ENCODE measurements around the gene THSD7A.
"Not testable (repeated sequence)": the region's sequence is repeated elsewhere in the genome, so short reads cannot be mapped to it uniquely, and the experiment has no call there.

THSD7A gene

DNA sequence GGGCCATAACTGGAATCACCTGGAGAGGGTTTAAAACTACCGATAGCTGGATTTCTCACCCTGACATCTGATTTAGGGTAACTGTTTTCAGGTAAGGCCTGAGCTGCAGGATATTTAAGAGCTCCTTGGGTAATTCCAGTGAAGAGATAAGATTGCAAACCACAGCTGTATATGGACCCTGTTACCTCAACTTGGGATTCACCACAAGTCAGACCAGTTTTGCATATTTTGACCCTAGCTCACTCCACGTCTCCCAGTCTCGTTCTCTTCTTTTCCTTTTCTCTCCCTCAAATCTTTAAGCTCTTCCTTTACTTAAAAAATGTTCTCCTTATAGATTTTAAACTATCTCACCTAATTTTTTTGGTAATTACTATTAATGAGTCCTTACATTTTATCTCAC, 264.4 kb downstream of the THSD7A start:
- DNase-seq: no peak

DNA sequence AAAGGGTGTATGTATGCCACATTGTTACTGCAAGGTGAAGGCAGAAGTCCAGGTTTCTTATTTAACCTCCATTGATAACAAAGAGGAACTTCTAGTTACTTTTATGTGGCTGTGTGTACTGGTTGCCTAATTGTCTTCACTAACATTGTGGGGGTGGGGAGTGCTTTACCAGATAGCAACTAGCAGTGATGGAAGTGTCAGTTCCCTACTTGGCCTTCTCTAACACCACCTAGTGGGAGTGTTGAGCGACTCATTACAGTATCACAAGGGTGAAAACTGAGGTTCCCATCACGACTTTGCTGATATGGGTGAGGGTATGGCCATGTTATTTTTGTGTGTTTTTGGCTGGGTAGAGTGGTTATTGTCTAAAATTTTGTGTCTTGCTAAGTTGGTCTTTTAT, 274.4 kb downstream of the THSD7A start:
- no peak for DNase-seq

DNA sequence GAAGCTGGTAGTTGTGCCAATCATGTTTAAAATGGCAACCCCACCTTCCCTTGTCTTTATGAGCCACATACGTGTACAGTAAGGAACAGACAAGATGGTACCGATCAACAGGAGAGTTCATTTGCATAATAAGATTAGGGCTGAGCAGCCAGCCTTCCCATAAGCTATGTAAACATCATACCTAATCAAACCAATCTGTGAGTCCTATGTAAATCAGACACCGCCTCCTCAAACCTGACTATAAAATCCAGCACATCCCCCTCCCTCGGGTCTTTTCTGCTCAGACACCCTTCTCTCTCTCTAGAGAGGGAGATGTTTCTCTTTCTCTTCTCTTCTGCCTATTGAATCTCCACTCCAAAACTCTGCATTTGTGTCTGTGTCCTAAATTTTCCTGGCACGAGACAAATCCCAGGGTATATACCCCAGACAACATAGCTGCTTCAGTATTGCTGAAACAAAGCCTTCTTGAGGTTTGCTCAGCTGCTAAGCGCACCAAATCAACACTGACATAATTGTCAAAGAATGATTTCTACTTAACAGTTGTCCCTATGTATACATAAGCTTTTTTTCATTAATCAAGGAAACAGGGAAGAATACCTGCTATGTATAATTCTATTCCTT, 279.2 kb downstream of the THSD7A start:
- DNase-seq: no peak

DNA sequence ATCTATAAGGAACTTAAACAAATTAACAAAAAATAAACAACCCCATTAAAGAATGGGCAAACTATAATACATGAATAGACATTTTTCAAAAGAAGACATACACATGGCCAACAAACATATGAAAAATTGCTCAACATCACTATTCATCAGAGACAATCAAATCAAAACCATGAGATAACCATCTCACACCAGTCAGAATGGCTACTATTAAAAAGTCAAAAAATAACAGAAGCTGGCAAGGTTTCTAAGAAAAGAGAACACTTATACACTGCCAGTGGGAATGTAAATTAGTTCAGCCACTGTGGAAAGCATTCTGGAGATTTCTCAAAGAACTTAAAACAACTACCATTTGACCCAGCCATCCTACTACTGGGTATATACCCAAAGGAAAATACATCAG, 280.5 kb downstream of the THSD7A start:
- DNase-seq: no peak

DNA sequence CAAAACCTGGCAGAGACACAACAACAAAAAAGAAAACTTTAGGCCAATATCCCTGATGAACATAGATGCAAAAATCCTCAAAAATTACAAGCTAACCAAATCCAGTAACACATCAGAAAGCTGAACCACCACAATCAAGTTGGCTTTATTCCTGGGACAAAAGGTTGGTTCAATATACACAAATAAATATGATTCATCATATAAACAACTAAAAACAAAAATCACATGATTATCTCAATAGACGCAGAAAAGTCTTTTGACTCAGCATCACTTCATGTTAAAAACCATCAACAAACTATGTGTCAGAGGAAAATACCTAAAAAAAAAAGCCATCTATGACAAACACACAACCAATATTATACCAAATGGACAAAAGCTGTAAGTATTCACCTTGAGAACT, 283.5 kb downstream of the THSD7A start:
- DNase-seq: no peak

DNA sequence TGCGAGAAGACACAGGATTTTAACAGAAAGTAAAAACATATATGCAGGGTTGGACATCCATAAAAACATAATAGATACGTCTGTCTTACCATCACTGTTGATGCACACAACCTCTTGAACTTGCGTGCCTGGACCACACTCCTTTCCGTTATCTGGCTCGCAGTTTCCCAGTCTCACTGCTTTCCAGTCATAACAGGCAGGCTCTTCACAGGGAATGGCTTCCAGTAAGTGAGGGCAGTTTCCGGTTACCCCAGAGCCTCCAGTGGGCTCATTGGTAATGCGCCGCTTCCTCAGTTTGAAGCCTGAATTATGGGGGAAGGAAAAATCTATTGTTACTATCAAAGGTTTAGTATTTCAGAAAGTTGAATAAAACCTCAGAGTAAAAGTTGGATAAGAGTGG, 290.7 kb downstream of the THSD7A start:
- DNase-seq: no peak

DNA sequence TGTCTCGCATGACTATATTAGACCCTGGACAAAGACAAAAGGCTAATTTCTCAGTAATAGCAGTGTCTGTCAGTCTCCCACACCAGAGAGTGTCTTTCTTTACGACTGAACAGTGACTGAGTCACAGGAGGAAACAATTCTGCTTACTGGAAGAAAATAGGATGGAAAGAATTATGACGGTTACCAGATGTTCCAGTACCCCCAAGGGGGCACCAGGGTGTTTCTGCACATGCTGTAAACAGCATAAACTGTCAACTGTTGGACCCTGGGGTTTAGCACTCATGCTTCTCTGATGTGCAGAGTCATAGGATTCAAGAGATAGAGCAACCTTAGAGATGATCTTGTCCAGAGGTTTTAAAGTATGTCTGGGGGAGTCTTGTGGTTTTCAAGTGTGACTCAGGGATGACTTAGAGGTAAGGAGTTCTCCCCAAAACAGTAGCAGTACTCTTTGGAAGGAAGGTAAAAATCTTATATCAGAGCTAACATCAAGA, 291.7 kb downstream of the THSD7A start:
- no peak for DNase-seq

DNA sequence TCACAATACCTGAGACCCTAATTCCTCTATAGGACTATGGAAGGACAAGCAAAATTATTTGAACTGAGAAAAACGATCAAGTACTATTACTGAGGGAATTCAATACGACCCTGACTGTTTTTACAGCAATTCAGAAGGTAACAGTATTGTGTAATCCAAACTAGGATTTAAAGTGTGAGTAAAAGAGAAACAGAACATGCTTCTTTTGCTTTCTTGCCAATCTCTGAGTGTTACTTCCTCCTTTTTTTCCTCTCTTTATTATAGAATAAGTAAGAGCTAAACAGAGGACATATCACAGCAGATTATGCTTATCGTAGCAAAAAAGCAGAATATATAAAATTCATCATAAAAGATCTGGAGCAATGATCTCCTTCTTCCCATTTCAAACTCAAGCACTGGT, 292.1 kb downstream of the THSD7A start:
- DNase-seq: no peak

DNA sequence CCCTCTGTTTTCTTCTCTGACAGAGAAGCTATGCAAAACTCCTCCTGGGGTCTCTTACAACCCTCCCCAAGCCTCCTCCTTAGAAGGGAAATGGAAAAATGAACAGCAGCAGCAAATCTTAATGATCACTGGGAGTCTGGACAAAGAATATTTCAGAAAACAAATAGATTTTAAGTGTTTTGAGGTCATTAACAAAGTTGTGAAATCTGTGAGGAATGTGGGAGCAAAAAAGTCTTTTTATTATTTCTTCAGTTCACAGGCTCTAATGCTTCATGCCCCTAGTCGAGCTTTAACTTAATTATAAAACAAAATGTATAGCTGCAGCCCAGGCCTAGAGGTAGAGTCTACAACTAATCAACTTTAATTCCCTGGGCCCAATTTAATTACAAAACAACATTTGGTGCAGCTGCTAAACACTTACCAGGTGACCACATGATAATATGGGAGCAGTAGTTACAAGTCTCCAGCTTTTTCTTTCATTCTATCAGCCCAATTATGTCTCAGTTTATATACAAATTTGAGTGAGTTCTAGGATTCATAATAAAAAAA, 293.2 kb downstream of the THSD7A start:
- DNase-seq: no peak

DNA sequence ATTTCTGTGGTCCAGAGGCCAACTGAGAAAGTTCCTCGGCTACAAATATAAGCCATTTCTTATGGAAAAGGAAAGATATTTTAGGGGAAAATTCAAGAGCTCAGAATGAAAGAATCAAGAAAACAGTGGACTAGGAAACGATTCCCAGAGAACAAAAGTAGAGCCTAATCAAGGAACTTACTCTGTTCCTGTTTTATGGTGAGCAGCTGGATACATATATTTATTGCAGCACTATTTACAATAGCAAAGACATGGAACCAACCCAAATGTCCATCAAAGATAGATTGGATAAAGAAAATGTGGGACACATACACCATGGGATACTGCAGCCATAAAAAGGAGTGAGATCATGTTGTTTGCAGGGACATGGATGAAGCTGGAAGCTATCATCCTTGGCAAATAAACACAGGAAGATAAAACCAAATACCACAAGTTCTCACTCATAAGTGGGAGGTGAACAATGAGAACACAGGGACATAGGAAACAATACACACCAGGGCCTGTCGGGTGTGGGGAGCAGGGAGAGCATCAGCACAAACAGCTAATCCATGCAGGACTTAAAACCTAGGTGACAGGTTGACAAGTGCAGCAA, 298.7 kb downstream of the THSD7A start:
- no peak for DNase-seq

DNA sequence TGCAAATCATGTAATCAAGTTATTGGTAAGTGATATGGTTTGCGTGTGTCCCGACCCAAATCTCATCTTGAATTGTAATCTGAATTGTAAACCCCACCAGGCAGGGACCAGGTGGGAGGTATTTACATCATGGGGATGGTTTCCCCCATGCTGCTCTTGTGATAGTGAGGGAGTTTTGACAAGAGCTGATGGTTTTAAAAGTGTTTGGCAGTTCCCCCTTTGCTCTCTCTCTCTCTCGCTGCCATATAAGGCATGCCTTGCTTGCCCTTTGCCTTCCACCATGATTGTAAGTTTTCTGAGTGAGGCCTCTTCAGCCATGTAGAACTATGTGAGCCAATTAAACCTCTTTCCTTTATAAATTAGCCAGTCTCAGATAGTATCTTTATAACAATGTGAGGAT, 302.6 kb downstream of the THSD7A start:
- DNase-seq: no peak

DNA sequence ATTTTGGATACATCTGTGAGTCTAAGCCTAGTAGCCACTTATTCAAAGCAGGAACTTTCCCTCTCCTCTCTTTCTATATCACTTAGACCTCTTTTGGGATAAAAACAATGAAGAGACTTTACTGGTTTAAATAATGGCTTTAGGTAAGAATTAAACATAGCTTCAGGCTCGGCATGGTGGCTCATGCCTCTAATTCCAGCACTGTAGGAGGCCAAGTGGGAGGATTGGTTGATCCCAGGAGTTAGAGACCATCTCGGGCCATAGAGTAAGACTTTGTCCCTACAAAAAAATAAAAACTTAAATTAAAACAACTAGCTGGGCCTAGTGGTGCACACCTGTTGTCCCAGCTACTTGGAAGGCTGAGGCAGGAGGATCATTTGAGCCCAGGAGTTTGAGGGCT, 304.3 kb downstream of the THSD7A start:
- DNase-seq: no peak

DNA sequence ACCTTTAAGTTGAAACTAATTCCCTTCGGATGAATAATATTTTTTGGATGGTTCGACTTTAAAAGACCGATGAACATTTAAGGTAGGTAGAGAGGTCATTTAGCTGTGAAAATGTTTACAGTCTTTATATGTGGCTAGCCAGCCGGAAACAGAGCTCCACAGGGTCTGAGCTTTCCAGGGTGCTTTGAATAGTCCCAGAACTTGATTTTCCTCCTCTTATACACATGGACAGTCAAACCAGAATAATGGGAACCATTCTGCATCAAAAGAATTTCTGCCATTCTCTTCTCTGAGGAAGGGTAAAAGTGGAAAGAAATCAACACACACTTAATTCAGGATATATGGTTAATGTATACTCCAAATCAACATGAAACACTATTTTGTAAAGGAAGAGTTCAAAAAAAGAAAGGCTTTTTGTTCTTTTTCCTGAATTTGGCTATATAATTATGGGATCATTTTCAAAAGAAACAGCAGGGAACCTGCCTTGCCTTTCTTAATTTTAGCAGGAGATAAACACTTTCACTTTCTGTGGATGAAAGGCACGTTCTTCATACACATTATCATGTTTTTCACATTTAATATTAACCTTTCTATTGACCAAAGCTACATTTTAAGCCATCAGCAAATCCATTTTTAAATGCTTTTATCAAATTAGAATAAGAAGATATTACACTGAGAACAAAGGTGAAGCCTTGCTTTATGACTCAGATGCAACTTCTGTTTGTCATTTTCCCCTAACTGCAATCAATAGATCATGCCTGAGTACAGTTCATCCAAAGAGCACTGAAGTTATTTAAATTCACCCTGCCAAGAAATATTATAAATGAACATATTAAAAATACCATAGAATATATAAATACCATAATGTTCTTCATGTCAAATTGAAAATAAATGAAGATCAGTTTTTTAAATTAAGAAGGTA, 307.3 kb downstream of the THSD7A start:
- no peak for DNase-seq

DNA sequence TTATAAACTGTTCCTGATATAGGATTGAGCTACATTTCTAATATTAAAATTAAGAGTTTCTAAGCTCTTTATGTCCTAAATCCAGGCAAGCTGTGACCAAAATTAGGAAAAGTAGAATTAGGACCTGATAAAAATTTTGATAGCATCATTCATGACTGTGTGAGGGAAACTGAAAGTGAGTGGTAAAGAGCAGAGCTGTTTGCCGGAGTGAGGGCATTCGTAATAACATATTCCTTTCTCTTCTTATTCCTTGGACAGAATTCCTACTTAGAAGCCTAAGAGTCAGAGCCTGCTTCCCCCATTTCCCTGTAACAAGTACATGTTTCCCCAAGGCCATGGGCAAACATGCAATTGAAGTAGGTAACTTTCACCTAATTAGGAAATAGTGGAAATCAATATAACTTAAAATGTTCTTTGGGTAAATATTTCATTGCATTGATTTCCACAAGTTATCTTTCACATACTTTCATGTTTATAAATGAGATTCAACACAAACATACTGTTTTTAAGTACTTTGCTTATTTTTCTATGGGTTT, 310.0 kb downstream of the THSD7A start:
- not testable (repeated sequence) for DNase-seq

DNA sequence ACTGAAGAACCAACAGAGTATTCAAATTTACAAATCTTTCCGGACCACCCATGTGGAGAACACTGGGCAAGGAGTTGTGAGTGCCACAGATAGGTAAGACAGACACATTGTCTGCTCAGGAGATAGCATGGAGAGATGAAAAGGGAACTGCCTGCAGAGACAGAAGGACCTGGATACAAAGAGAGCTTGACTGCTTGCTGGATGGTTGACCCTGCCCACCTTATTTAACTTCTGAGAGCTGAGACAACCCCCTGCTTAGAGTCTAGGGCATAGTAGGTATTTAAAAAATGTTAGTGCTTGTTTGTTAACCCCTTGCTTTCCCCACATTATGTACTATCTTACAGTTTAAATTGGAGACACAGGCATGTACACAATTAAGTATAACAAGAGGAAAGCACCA, 314.1 kb downstream of the THSD7A start:
- DNase-seq: no peak

DNA sequence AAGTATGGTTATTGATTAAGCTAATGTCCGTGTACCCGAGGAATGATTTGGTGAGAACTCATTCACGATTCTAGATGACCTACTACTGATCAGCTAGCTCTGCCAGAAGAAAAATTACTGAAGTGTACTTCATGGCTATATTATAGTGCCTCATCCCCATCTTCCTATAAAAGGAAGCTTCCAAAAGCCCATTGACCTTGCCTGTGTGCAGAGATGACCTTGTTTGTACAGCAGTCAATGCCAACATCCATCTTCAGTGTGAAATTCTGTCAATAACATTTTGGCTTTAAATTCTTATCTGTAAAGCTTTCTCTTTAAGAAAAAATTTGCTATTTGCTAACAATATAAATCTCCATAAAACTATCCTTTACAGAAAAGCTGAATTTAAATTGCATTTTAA, 315.7 kb downstream of the THSD7A start:
- no peak for DNase-seq

DNA sequence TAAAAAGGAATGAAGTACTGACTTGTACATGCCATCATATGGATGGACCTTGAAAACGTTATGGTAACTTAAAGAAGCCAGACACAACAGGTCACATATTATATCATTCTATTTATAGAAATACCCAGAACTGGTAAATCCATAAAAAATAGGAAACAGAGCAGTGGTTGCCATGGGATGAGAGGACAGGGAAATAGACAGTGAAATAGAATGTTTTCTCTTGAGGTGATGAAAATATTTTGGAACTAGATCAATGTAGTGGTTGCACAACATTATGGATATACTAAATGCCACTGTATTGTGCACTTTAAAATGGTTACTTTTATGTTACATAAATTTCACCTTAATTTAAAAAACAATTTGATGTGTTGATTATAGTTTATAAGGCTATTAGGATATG, 318.5 kb downstream of the THSD7A start:
- DNase-seq: no peak

DNA sequence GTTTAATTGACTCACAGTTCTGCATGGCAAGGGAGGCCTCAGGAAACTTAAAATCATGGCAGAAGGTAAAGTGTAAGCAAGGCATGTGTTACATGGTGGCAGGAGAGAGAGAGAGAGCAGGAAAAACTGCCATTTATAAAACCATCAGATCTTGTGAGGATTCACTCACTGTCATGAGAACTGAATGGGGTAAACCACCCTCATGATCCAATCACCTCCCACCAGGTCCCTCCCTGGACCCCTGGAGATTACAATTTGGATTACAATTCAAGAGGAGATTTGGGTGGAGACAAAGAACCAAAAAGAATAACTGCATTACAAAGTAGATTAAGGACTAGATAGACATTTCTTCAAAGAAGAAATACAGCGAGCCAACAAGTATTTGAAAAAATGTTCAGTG, 324.1 kb downstream of the THSD7A start:
- no peak for DNase-seq

DNA sequence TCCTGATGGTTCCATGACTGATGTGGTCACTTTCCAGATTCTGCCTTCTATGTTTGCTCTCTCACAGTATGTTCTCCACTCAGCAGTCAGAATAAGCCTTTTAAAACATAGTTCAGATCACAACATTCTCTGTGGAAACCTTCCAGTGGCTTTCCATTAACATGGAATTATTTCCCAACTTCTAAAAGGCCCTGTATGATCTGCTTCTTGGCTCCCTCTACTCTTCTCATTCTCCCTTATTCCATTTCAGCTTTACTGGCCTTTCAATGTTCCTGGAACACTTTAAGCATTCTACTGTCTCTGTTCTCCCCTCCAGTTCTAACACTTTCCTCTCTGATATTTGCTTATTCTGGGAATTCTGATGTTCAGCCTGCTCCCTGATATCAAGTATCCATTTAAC, 325.6 kb downstream of the THSD7A start:
- no peak for DNase-seq

DNA sequence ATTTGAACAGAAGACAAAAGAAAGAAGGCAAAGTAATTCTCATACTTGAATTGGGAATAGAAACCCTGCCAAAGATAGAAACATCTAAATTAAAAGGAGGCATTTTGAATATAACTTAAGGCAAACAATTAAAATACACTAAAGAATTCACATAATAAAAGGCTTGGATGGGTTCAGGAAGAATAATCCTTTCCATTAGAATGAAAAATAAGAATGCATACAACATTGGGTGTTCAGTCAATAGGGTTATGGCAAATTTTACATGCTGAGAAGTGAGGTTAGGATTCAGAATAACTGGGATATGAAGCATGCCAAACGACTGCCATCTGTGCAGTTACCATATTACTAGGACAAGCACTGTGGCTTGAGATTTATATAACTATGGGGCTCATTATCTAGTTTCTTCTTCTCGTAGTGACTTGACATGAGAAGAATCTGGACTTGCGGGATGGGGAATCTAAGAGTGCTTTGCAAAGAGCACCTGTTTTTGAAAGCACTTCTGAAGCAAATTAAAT, 326.5 kb downstream of the THSD7A start:
- no peak for DNase-seq

DNA sequence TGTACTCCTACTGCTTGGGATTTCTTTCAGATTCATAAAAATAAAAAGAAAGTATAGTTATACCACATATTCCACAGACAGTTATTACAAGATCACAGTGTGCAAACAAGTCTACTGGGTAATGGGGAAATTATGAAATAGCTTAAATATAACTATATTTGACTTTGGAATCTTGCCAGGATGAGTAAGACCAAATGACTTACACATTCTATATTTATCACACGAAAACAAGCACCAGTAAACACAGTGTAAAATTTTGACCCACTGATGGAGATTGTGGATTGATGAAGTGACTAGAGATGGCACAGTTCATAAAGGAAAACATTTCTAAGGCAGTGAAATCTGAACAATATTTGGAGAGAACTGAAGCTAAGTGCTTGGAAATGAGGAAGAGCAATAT, 339.7 kb downstream of the THSD7A start:
- DNase-seq: no peak

DNA sequence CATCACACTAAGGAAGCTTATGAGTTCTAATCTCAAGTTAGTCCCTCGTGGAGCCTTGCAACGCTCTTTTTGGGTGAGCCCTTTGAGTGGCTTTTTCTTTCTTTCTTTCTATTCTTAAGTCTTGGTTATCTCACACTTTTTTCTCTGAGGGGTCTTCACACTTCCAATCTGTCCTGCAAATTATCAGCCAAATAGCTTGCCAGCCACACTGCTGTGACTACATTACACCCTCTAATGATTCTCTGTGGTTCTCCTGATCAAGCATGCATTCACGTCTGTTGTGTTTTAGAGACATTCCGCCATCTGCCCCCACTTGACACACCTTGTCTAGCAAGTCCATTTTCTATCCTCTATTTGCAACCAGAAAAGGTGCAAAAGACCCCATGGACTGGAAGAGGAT, 340.2 kb downstream of the THSD7A start:
- DNase-seq: no peak

DNA sequence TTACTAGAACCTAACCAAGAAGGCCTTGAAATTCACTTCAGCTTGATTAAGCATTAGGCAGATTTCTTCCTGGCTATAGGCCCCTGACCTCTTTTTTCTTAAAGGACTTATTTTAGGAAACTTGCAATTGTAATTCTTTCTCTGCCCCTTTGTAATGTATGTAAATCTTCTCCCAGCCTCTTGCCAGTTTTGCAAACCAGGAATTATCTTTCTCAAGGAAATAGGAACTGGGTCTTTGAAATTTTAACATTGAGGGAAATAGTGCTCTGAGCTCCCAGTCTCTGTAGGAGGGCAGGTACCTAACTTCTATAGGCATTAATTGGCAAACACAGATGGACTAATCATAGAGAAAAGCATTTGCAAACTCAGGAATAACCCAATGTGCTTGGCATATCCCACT, 342.7 kb downstream of the THSD7A start:
- DNase-seq: no peak

Measured in activated CD4-positive, alpha-beta T cell treated with anti-CD3 and anti-CD28 coated beads, Interleukin-2, amount 50 U/mL, for 4 hours (primary cell).